Activated CD8-positive, alpha-beta T cell treated with anti-CD3 and anti-CD28 coated beads, Interleukin-2, amount 10 ng/mL, durations not matched to agents 7 days and 5 days (primary cell): ENCODE results near the gene CLEC2B. TPM values are rescaled to one million over a fixed set of nuclear protein-coding genes. Genes with fewer than 3 reads are reported as not detected.

Experiments used
- ATAC-seq: fragments of 150-1000 bp; cut with Tn5 transposase; one replicate; pipeline ENCODE4 v1.10.0; 2021; ENCODE audit warnings: moderate library complexity
- CTCF ChIA-PET: fragments of 350-600 bp; sonication (Branson Sonifier 250); formaldehyde crosslinking; loops from one replicate; lab custom pipeline; 2021; ENCODE audit warnings: antibody characterized with exemption; lab: Charles Lee
- POLR2A ChIA-PET: fragments of 350-600 bp; sonication (Branson Sonifier 250); formaldehyde crosslinking; loops from one replicate; lab custom pipeline; 2021; ENCODE audit warnings: antibody characterized with exemption; lab: Charles Lee
- DNase-seq: peaks from one replicate; pipeline ENCODE4 v3.0.0-alpha.2; 2020
- H3K27ac Mint-ChIP-seq: one replicate; pipeline ENCODE4 v1.8.0; 2021; ENCODE audit warnings: mild to moderate bottlenecking, mixed read lengths
- H3K27me3 Mint-ChIP-seq: one replicate; pipeline ENCODE4 v1.8.0; 2021; ENCODE audit warnings: low read depth, mixed read lengths
- H3K36me3 Mint-ChIP-seq: one replicate; pipeline ENCODE4 v1.8.0; 2021; ENCODE audit warnings: low read depth, mixed read lengths
- H3K4me1 Mint-ChIP-seq: one replicate; pipeline ENCODE4 v1.8.0; 2021; ENCODE audit warnings: low read depth, mixed read lengths
- H3K4me3 Mint-ChIP-seq: one replicate; pipeline ENCODE4 v1.8.0; 2021; ENCODE audit warnings: mild to moderate bottlenecking, mixed read lengths
- H3K9me3 Mint-ChIP-seq: one replicate; pipeline ENCODE4 v1.8.0; 2022; ENCODE audit warnings: mixed read lengths; ENCODE audit not compliant: insufficient read depth
- total RNA-seq, 2 experiments: library from RNA; stranded (reverse); gene quantifications; one replicate each; pipeline ENCODE4 v1.2.3, GENCODE V29; 2021

CLEC2B gene
- total RNA-seq, 2 experiments from 2014 or later = 55.2 to 58.8 TPM

DNA sequence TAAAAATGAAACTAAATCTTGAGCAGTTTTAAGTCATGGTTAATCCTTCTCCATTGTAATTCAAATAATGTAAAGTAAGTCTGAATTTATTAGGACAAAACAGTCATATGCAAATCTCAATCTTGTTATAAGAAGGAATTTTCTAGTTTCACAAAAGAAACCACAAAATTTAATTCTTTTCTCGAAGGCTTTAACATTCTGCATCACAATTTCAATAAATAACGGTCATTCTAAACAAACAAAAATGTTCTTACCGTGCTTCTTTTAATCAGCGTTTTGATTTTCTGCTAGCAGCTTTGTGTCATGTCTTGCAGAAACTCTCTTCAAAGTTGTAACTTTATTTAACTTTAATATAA lies 225 bp downstream of the CLEC2B start:
- peaks cover 32% of the 10 kb centered on the region for H3K36me3 Mint-ChIP-seq
- ATAC-seq (no peak), DNase-seq (no peak)
- no peaks in the 10 kb centered on the region for H3K27me3 Mint-ChIP-seq
- peaks cover 4% of the 10 kb centered on the region for H3K9me3 Mint-ChIP-seq
- ChIA-PET POLR2A (interaction anchor here (0.6 to 7.6 kb wide), 20 partner anchors 38 to 689 kb away, joined by 3 to 251 read pairs (median 6); partner anchors contain the start of genes CD69, CLEC2D and GABARAPL1), CTCF (interaction anchor here (0.9 to 4.8 kb wide), 10 partner anchors 18 to 141 kb away, joined by 3 to 38 read pairs (median 5); partner anchors contain the start of genes CD69 and CLEC12B)
- peak overlapping the region; percentile 79 for H3K4me3 Mint-ChIP-seq
- peaks cover 27% of the 10 kb centered on the region for H3K4me1 Mint-ChIP-seq
- H3K27ac Mint-ChIP-seq = peak overlapping the region; percentile 88

DNA sequence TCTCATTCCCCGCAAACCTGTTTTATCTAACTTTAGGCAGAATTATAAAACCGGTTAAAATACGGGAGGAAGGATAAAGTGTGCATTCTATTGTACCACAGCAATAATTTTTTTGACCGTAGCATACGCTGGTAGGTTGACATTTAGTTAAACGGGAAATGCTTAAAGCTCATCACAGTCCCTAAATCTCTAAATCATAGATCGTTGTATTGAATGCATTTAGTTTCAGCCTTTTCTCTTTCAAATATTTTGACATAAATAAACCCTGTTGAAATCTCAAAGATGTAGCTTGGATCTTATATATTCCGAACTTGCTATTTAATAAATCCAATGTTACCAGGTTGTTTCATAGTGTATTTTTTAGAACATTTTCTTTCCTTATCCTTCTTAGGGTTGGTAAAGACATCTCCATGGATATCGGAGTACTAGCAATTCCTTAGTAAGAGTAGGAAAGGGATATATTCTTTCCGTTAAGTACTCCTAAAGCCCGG lies 798 bp downstream of the CLEC2B start:
- POLR2A ChIA-PET = interaction anchor here (0.6 to 7.6 kb wide), 16 partner anchors 38 to 689 kb away, joined by 3 to 251 read pairs (median 9); partner anchors contain the start of genes CD69, CLEC2D and GABARAPL1
- Mint-ChIP-seq H3K27ac (peak overlapping the region; percentile 88), H3K4me1 (peaks cover 32% of the 10 kb centered on the region), H3K4me3 (peak overlapping the region; percentile 79), H3K9me3 (peaks cover 10% of the 10 kb centered on the region), H3K36me3 (peaks cover 37% of the 10 kb centered on the region), H3K27me3 (no peaks in the 10 kb centered on the region)
- ATAC-seq = no peak
- no peak for DNase-seq
- CTCF ChIA-PET = interaction anchor here (0.7 to 4.8 kb wide), 8 partner anchors 53 to 142 kb away, joined by 3 to 38 read pairs (median 6); partner anchors contain the start of genes CD69 and CLEC12B

DNA sequence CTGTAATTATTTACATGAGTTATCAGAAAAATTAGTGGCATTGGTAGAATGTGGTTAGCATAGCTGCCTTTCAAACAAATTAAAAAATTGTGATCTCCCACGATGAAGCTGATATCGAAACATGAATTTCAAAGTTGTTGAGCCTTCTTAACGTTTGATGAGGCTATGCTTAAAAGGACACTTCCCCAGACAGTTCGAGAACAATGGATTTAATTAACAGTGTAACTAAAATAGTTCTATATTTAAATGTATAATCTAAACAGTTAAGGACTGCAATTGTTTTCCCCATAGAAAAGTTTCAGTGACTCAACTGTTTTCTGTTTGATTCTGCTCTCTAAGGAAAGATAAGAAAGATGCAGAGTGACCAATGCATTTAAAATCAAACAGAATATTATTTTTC lies 1.6 kb downstream of the CLEC2B start:
- Mint-ChIP-seq H3K4me3 (peak overlapping the region; percentile 79), H3K9me3 (peaks cover 18% of the 10 kb centered on the region), H3K36me3 (peaks cover 46% of the 10 kb centered on the region), H3K27me3 (no peaks in the 10 kb centered on the region), H3K27ac (peak overlapping the region; percentile 86), H3K4me1 (peaks cover 41% of the 10 kb centered on the region)
- ChIA-PET CTCF (interaction anchor here (0.7 to 4.8 kb wide), 11 partner anchors 19 to 143 kb away, joined by 3 to 38 read pairs (median 5); partner anchors contain the start of genes CD69 and CLEC12B), POLR2A (interaction anchor here (0.6 to 7.6 kb wide), 19 partner anchors 41 to 690 kb away, joined by 3 to 251 read pairs (median 8); partner anchors contain the start of genes CD69 and CLEC2D)
- ATAC-seq (no peak), DNase-seq (no peak)

GRCh38 chr12:9866860-9867269 lies 2.3 kb downstream of the CLEC2B start:
- POLR2A ChIA-PET = interaction anchor here (0.9 to 7.6 kb wide), 20 partner anchors 8 to 1304 kb away, joined by 3 to 251 read pairs (median 4); partner anchors contain the start of genes CD69, CLEC2D and SMIM10L1
- H3K4me1 Mint-ChIP-seq = peaks cover 38% of the 10 kb centered on the region

GRCh38 chr12:9864913-9865675 lies 4.1 kb downstream of the CLEC2B start:
- Mint-ChIP-seq H3K4me1 (peaks cover 38% of the 10 kb centered on the region), H3K27me3 (no peaks in the 10 kb centered on the region), H3K36me3 (peaks cover 63% of the 10 kb centered on the region), H3K27ac (peak overlapping the region; percentile 84), H3K9me3 (peaks cover 27% of the 10 kb centered on the region), H3K4me3 (peak overlapping the region; percentile 79)
- no peak for DNase-seq
- ATAC-seq = peak; percentile 57
- ChIA-PET POLR2A (interaction anchor here (0.6 to 7.6 kb wide), 7 partner anchors 50 to 748 kb away, joined by 3 to 251 read pairs (median 3); partner anchors contain the start of gene CD69), CTCF (interaction anchor here (1.2 to 4.8 kb wide), 3 partner anchors 51 to 106 kb away, joined by 3 to 38 read pairs (median 3); partner anchors contain the start of gene CD69)

More at GRCh38 chr12:9866860-9867269, 2.3 kb downstream of the CLEC2B start:
- H3K36me3 Mint-ChIP-seq = peaks cover 50% of the 10 kb centered on the region
- ATAC-seq (peak; percentile 9), DNase-seq (no peak)
- H3K27me3 Mint-ChIP-seq = no peaks in the 10 kb centered on the region
- peaks cover 20% of the 10 kb centered on the region for H3K9me3 Mint-ChIP-seq
- CTCF ChIA-PET = interaction anchor here (1.0 to 4.8 kb wide), 9 partner anchors 20 to 124 kb away, joined by 3 to 38 read pairs (median 5); partner anchors contain the start of gene CD69
- peak overlapping the region; percentile 79 for H3K4me3 Mint-ChIP-seq
- peak overlapping the region; percentile 90 for H3K27ac Mint-ChIP-seq

DNA sequence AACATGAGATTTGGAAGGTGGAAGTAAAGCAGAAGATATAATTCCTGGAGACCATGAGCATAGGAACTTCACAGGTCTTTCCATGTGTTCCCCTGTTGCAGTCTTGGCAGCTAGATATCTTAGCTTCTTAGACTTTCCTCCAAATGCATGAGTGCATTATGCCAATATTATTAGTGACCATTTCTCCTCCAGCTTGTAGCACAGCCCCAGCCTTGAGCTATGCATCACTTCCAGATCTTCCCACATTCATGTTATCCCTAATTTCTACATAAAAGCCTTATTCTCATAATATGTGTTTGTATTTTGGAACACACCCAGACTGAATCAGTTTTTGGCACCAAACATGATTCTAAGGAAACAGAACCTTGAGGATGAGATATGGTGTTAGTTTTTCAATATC lies 11.0 kb downstream of the CLEC2B start:
- H3K27me3 Mint-ChIP-seq = no peaks in the 10 kb centered on the region
- H3K4me1 Mint-ChIP-seq = peaks cover 39% of the 10 kb centered on the region
- CTCF ChIA-PET = interaction anchor here (1.0 kb wide), 1 partner anchor 82 kb away, joined by 4 read pairs; no protein-coding TSS in a partner anchor
- no peak overlapping the region for H3K27ac Mint-ChIP-seq
- ATAC-seq (no peak), DNase-seq (no peak)
- H3K9me3 Mint-ChIP-seq = peaks cover 15% of the 10 kb centered on the region
- POLR2A ChIA-PET = no interaction called here
- H3K4me3 Mint-ChIP-seq = no peak overlapping the region
- H3K36me3 Mint-ChIP-seq = peaks cover 86% of the 10 kb centered on the region

GRCh38 chr12:9856894-9857293 lies 12.3 kb downstream of the CLEC2B start:
- no peaks in the 10 kb centered on the region for H3K27me3 Mint-ChIP-seq
- peaks cover 88% of the 10 kb centered on the region for H3K36me3 Mint-ChIP-seq
- H3K27ac Mint-ChIP-seq = no peak overlapping the region
- peaks cover 7% of the 10 kb centered on the region for H3K9me3 Mint-ChIP-seq
- peaks cover 36% of the 10 kb centered on the region for H3K4me1 Mint-ChIP-seq
- no peak overlapping the region for H3K4me3 Mint-ChIP-seq
- CTCF ChIA-PET = interaction anchor here (3.7 kb wide), 1 partner anchor 43 kb away, joined by 10 read pairs; no protein-coding TSS in a partner anchor
- ATAC-seq = no peak
- no peak for DNase-seq
- POLR2A ChIA-PET = interaction anchor here (1.8 kb wide), 1 partner anchor 42 kb away, joined by 5 read pairs; no protein-coding TSS in a partner anchor

- no peak for ATAC-seq
- ChIA-PET CTCF (interaction anchor here (3.7 kb wide), 1 partner anchor 42 kb away, joined by 10 read pairs; no protein-coding TSS in a partner anchor), POLR2A (interaction anchor here (0.6 to 1.8 kb wide), 3 partner anchors 42 to 176 kb away, joined by 3 to 5 read pairs (median 3); no protein-coding TSS in a partner anchor)
- no peaks in the 10 kb centered on the region for H3K27me3 Mint-ChIP-seq
- no peak overlapping the region for H3K27ac Mint-ChIP-seq
- H3K4me3 Mint-ChIP-seq = no peak overlapping the region
- peaks cover 4% of the 10 kb centered on the region for H3K9me3 Mint-ChIP-seq
- H3K4me1 Mint-ChIP-seq = peaks cover 32% of the 10 kb centered on the region
- H3K36me3 Mint-ChIP-seq = peaks cover 89% of the 10 kb centered on the region
- no peak for DNase-seq
These were observed 13.0 kb downstream of the CLEC2B start for GRCh38 chr12:9856151-9856550.

GRCh38 chr12:9851927-9852326 lies 17.2 kb downstream of the CLEC2B start:
- no peak overlapping the region for H3K27ac Mint-ChIP-seq
- ChIA-PET CTCF (no interaction called here), POLR2A (interaction anchor here (0.5 kb wide), 1 partner anchor 45 kb away, joined by 3 read pairs; no protein-coding TSS in a partner anchor)
- no peak for DNase-seq
- peaks cover 17% of the 10 kb centered on the region for H3K4me1 Mint-ChIP-seq
- no peak overlapping the region for H3K4me3 Mint-ChIP-seq
- peaks cover 9% of the 10 kb centered on the region for H3K9me3 Mint-ChIP-seq
- ATAC-seq = no peak
- peaks cover 75% of the 10 kb centered on the region for H3K36me3 Mint-ChIP-seq
- peaks cover under 1% of the 10 kb centered on the region for H3K27me3 Mint-ChIP-seq

- peaks cover 71% of the 10 kb centered on the region for H3K36me3 Mint-ChIP-seq
- no peak overlapping the region for H3K4me3 Mint-ChIP-seq
- ChIA-PET POLR2A (interaction anchor here (0.6 kb wide), 1 partner anchor 54 kb away, joined by 4 read pairs; no protein-coding TSS in a partner anchor), CTCF (no interaction called here)
- ATAC-seq (no peak), DNase-seq (no peak)
- H3K27ac Mint-ChIP-seq = no peak overlapping the region
- peaks cover 6% of the 10 kb centered on the region for H3K27me3 Mint-ChIP-seq
- peaks cover 16% of the 10 kb centered on the region for H3K9me3 Mint-ChIP-seq
- H3K4me1 Mint-ChIP-seq = peaks cover 12% of the 10 kb centered on the region
These were observed 18.1 kb downstream of the CLEC2B start for GRCh38 chr12:9851050-9851449.

DNA sequence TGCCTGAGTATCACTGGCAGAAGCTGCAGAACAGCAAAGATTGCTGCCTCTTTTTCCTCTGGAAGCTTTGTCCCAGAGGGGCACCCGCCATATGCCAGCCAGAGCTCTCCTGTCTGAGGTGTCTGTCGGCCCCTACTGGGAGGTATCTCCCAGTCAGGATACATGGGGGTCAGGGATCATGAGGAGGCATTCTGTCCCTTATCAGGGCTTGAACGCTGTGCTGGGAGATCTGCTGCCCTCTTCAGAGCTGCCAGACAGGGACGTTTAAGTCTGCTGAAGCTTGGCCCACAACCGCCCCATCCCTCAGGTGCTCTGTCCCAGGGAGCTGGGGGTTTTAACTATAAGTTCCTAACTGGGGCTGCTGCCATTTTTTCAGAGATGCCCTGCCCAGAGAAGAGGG lies 20.3 kb downstream of the CLEC2B start:
- peaks cover 52% of the 10 kb centered on the region for H3K36me3 Mint-ChIP-seq
- ChIA-PET POLR2A (no interaction called here), CTCF (interaction anchor here (1.3 kb wide), 1 partner anchor 35 kb away, joined by 4 read pairs; no protein-coding TSS in a partner anchor)

More for the DNA sequence above, 20.3 kb downstream of the CLEC2B start:
- DNase-seq (no peak), ATAC-seq (no peak)
- Mint-ChIP-seq H3K4me3 (no peak overlapping the region), H3K27me3 (peaks cover 16% of the 10 kb centered on the region), H3K27ac (no peak overlapping the region), H3K4me1 (peaks cover 9% of the 10 kb centered on the region), H3K9me3 (peaks cover 16% of the 10 kb centered on the region)
